B cell (primary cell): ENCODE results near the gene RBM33. TPM values are rescaled to one million over a fixed set of nuclear protein-coding genes. Genes with fewer than 3 reads are reported as not detected.

ENCODE experiments used
- ATAC-seq: fragments of 200-7000 bp; cut with Tn5 transposase; one replicate; pipeline ENCODE4 v1.10.0; 2021; ENCODE audit warnings: low read depth, mild to moderate bottlenecking, moderate number of reproducible peaks, moderate library complexity
- CTCF ChIA-PET: fragments of 350-600 bp; sonication (Branson Sonifier 250); formaldehyde crosslinking; loops from one replicate; lab custom pipeline; 2021; ENCODE audit warnings: antibody characterized with exemption, inconsistent platforms; lab: Charles Lee
- POLR2A ChIA-PET: fragments of 350-600 bp; sonication (Branson Sonifier 250); formaldehyde crosslinking; loops from one replicate; lab custom pipeline; 2021; ENCODE audit warnings: antibody characterized with exemption; lab: Charles Lee
- DNase-seq: peaks from one replicate; pipeline ENCODE4 v3.0.0; 2013
- H2AFZ ChIP-seq: 2 replicates; pipeline ENCODE4 v1.6.1; 2012; ENCODE audit warnings: mild to moderate bottlenecking, low read depth, low read length; ENCODE audit not compliant: insufficient read depth, poor library complexity, severe bottlenecking
- H3K27ac ChIP-seq, 2 donors: 1 replicate in 1 of 2; 2 replicates in 1 of 2; pipeline ENCODE4 v1.5.1; 2012 to 2013; ENCODE audit warnings: low read length in 2 of 2, mild to moderate bottlenecking in 2 of 2, moderate library complexity in 1 of 2
- H3K27me3 ChIP-seq, 4 experiments: fragments of 200-600 bp in 1 of 4; sonication (generic) in 1 of 4; replicated peaks in 1 of 4; 1 replicate in 2 of 4; 2 replicates in 2 of 4; pipeline versions ENCODE4 v1.6.1 to v1.7.0; 2013 to 2016; ENCODE audit warnings: low read length in 3 of 4, mild to moderate bottlenecking in 2 of 4, mixed read lengths in 1 of 4, moderate library complexity in 1 of 4; ENCODE audit not compliant: insufficient read depth in 4 of 4, control insufficient read depth in 3 of 4; ENCODE audit errors: control extremely low read depth in 1 of 4
- H3K36me3 ChIP-seq, 2 experiments: replicated peaks in 1 of 2; 1 replicate in 1 of 2; 2 replicates in 1 of 2; pipeline versions ENCODE4 v1.6.1 to v1.7.1; 2013; ENCODE audit warnings: low read length in 1 of 2; ENCODE audit not compliant: insufficient read depth in 2 of 2, control insufficient read depth in 1 of 2; ENCODE audit errors: control extremely low read depth in 1 of 2, extremely low read depth in 1 of 2
- H3K4me1 ChIP-seq, 2 donors: fragments of 200-600 bp in 1 of 2; sonication (generic) in 1 of 2; 1 replicate in 1 of 2; 2 replicates in 1 of 2; pipeline versions ENCODE4 v1.5.1 to v1.6.1; 2013 to 2017; ENCODE audit warnings: low read length in 2 of 2; ENCODE audit not compliant: control insufficient read depth in 2 of 2, insufficient read depth in 2 of 2
- H3K4me2 ChIP-seq: replicated peaks from 2 replicates; pipeline ENCODE3; 2012; ENCODE audit warnings: mild to moderate bottlenecking, low read depth, low read length; ENCODE audit not compliant: poor library complexity, severe bottlenecking
- H3K4me3 ChIP-seq, 5 experiments: fragments of 200-600 bp in 1 of 5; sonication (generic) in 1 of 5; 1 replicate in 3 of 5; 2 replicates in 2 of 5; pipeline versions ENCODE4 v1.5.1 to v1.7.0; 2011 to 2016; ENCODE audit warnings: low read length in 4 of 5, mild to moderate bottlenecking in 4 of 5, low read depth in 2 of 5, control low read depth in 1 of 5, moderate library complexity in 1 of 5; ENCODE audit not compliant: insufficient read depth in 1 of 5; ENCODE audit errors: control extremely low read depth in 1 of 5, extremely low read depth in 1 of 5
- H3K79me2 ChIP-seq: fragments of 200-600 bp; sonication (generic); one replicate; pipeline ENCODE4 v1.6.0; 2016; ENCODE audit warnings: low read length; ENCODE audit not compliant: control insufficient read depth, insufficient read depth
- H3K9ac ChIP-seq: fragments of 200-600 bp; sonication (generic); 2 replicates; pipeline ENCODE4 v1.6.1; 2017; ENCODE audit warnings: mild to moderate bottlenecking, low read length, moderate library complexity
- H3K9me3 ChIP-seq, 3 donors: one replicate each; pipeline versions ENCODE4 v1.6.1 to v1.7.1; 2013; ENCODE audit warnings: low read length in 2 of 3; ENCODE audit not compliant: control insufficient read depth in 2 of 3, insufficient read depth in 1 of 3; ENCODE audit errors: control extremely low read depth in 1 of 3
- H4K20me1 ChIP-seq: 2 replicates; pipeline ENCODE4 v1.6.0; 2012; ENCODE audit warnings: mild to moderate bottlenecking, low read length; ENCODE audit not compliant: insufficient read depth, control insufficient read depth, poor library complexity, severe bottlenecking
- H3K27ac Mint-ChIP-seq: one replicate; pipeline ENCODE4 v1.8.0; 2021; ENCODE audit warnings: mixed read lengths
- H3K27me3 Mint-ChIP-seq: one replicate; pipeline ENCODE4 v1.8.0; 2021; ENCODE audit warnings: mixed read lengths
- H3K4me1 Mint-ChIP-seq: one replicate; pipeline ENCODE4 v1.8.0; 2021; ENCODE audit warnings: mixed read lengths
- H3K4me3 Mint-ChIP-seq: one replicate; pipeline ENCODE4 v1.8.0; 2021; ENCODE audit warnings: mixed read lengths
- H3K9me3 Mint-ChIP-seq: one replicate; pipeline ENCODE4 v1.8.0; 2022; ENCODE audit warnings: mixed read lengths; ENCODE audit not compliant: insufficient read depth
- EZH2 ChIP-seq: IDR thresholded peaks from 2 replicates; pipeline ENCODE4 v1.6.1; 2012; ENCODE audit warnings: borderline replicate concordance, low read depth, mild to moderate bottlenecking, moderate library complexity, low read length; ENCODE audit not compliant: insufficient read depth, poor library complexity, severe bottlenecking
- WGBS: methylation state at CpG from one replicate; pipeline ENCODE4 v1.1.5; 2013; ENCODE audit warnings: missing lambda C conversion rate; ENCODE audit not compliant: insufficient coverage; 5-methylcytosine and 5-hydroxymethylcytosine counted together
- intact Hi-C: fragments of 100-400 bp; cut with micrococcal nuclease; formaldehyde crosslinking; loops from one replicate; pipeline ENCODE4 v1.10.0; 2022
- polyA plus RNA-seq: library from polyadenylated mRNA; depleted of rRNA; stranded (reverse); fragments of >200 nt; gene quantifications from 2 replicates; pipeline ENCODE4 v1.2.3, GENCODE V29; 2012
- total RNA-seq, 2 donors: library from RNA; stranded (reverse); fragments of 120-200 nt in 1 of 2; gene quantifications; 1 replicate in 1 of 2; 2 replicates in 1 of 2; pipeline versions ENCODE4 v1.2.3 to v1.2.4, GENCODE V29; 2013 to 2022
- TF ChIP-seq, protein P1 (sequence below): fragments of 200-600 bp; IDR thresholded peaks from one replicate; pipeline ENCODE4 v1.8.0; 2022; ENCODE audit warnings: antibody characterized with exemption, mild to moderate bottlenecking

The RBM33 gene
- total and polyA plus RNA-seq, 2 donors (not counting 1 experiment from before 2014, with no cell fraction given), result 33.5 to 189 TPM

- peaks cover 74% of the 10 kb centered on the region for H3K79me2 ChIP-seq
- peak overlapping the region; percentile 67 for H3K27ac Mint-ChIP-seq
- no peak overlapping the region for H3K9ac ChIP-seq
- H4K20me1 ChIP-seq, result peaks cover 6% of the 10 kb centered on the region
- H3K4me1 ChIP-seq, result peaks cover 17 to 21% of the 10 kb centered on the region in 2 donors
- no peaks in the 10 kb centered on the region for H3K27me3 Mint-ChIP-seq
- H3K27ac ChIP-seq, result peak overlapping the region in 1 of 2 donors; percentile 56
- peaks cover 57% of the 10 kb centered on the region for H3K4me1 Mint-ChIP-seq
- no peak for TF ChIP-seq EZH2
- TF ChIP-seq, protein P1, sequence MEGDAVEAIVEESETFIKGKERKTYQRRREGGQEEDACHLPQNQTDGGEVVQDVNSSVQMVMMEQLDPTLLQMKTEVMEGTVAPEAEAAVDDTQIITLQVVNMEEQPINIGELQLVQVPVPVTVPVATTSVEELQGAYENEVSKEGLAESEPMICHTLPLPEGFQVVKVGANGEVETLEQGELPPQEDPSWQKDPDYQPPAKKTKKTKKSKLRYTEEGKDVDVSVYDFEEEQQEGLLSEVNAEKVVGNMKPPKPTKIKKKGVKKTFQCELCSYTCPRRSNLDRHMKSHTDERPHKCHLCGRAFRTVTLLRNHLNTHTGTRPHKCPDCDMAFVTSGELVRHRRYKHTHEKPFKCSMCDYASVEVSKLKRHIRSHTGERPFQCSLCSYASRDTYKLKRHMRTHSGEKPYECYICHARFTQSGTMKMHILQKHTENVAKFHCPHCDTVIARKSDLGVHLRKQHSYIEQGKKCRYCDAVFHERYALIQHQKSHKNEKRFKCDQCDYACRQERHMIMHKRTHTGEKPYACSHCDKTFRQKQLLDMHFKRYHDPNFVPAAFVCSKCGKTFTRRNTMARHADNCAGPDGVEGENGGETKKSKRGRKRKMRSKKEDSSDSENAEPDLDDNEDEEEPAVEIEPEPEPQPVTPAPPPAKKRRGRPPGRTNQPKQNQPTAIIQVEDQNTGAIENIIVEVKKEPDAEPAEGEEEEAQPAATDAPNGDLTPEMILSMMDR, result no peak
- H3K36me3 ChIP-seq, result peaks cover 3 to 38% of the 10 kb centered on the region in 2 experiments
- DNase-seq, result no peak
- ChIA-PET POLR2A (no interaction called here), CTCF (interaction anchor here (1.0 kb wide), 1 partner anchor 119 kb away, joined by 3 read pairs; no protein-coding TSS in a partner anchor)
- no peak overlapping the region for H2AFZ ChIP-seq
- intact Hi-C loops, result no loop called here
- no peak overlapping the region for H3K4me2 ChIP-seq
- H3K9me3 ChIP-seq, result no peaks in the 10 kb centered on the region
- no peaks in the 10 kb centered on the region for H3K27me3 ChIP-seq
- H3K4me3 Mint-ChIP-seq, result no peak overlapping the region
- no peak for ATAC-seq
- WGBS, result 93% methylated on average over 8 of the region's 12 CpGs
- no peaks in the 10 kb centered on the region for H3K9me3 Mint-ChIP-seq
- H3K4me3 ChIP-seq, result no peak overlapping the region
These were observed 72.7 kb downstream of the RBM33 start for GRCh38 chr7:155717010-155717744.

- Histone ChIP-seq H3K9ac (peak overlapping the region; percentile 27), H4K20me1 (no peaks in the 10 kb centered on the region), H2AFZ (peak overlapping the region; percentile 58), H3K27ac (peak overlapping the region; percentile 88 to 97), H3K36me3 (peaks cover 6 to 15% of the 10 kb centered on the region in 2 experiments), H3K4me3 (peak overlapping the region in 1 of 5 experiments; percentile 34), H3K4me2 (peak overlapping the region; percentile 81), H3K9me3 (no peaks in the 10 kb centered on the region), H3K4me1 (peaks cover 41 to 58% of the 10 kb centered on the region in 2 donors), H3K27me3 (no peaks in the 10 kb centered on the region), H3K79me2 (peaks cover 69% of the 10 kb centered on the region)
- CTCF ChIA-PET, result interaction anchor here (1.0 to 5.2 kb wide), 3 partner anchors 10 to 121 kb away, joined by 3 to 33 read pairs (median 3); no protein-coding TSS in a partner anchor
- DNase-seq, result peak; percentile 28
- peaks cover 64% of the 10 kb centered on the region for H3K4me1 Mint-ChIP-seq
- POLR2A ChIA-PET, result interaction anchor here (0.6 to 1.6 kb wide), 2 partner anchors 11 to 77 kb away, joined by 3 to 4 read pairs; partner anchors contain the start of gene RBM33
- WGBS, result no CpG with 5 or more reads among the region's 6 CpGs
- no peaks in the 10 kb centered on the region for H3K27me3 Mint-ChIP-seq
- intact Hi-C loops, result loop anchor here (5.0 to 10.0 kb wide), 5 partner anchors 36 to 514 kb away; no protein-coding TSS in a partner anchor
- no peaks in the 10 kb centered on the region for H3K9me3 Mint-ChIP-seq
- no peak for TF ChIP-seq EZH2
- TF ChIP-seq, protein P1, result no peak
- peak overlapping the region; percentile 64 for H3K4me3 Mint-ChIP-seq
- no peak for ATAC-seq
- H3K27ac Mint-ChIP-seq, result peak overlapping the region; percentile 83
These were observed 76.6 kb downstream of the RBM33 start for GRCh38 chr7:155721056-155721455.
